IPS DF 19.7 (cell line): ENCODE results near the gene MROH2A.

ENCODE experiments used
- DNase-seq: peaks from one replicate; pipeline ENCODE4 v3.0.0-alpha.2; 2013; ENCODE audit warnings: low read depth, low spot score

MROH2A gene

DNA sequence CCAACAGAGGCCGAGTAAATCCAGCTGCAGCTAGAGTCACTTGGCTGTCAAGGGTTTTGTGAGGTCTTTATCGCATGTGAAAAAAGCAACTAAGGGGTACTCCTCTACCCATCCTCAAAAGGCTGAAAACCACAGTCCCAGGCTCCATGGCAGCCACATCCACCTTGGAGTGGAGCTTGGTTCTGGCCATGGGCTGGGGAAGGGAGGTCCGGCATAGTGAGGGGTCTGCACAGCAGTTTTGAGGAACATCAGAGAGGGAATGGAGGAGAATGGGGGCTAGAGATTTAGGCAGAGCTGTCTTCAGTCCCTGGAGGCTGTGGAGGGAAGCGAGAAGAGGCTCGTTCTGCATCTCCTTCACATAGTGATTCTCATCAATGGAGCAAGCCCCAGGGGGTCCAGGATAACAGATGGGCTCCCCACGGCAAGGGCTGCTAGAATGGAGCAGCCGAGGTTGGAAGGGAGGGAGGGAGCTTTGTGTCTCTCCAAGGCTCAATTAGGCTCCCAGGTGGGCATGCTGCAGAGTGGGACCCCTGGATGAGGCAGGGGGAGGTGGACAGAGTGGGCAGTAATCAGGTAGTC lies 21.0 kb downstream of the MROH2A start:
- DNase-seq: no peak

- no peak for DNase-seq
These were observed 21.6 kb downstream of the MROH2A start for GRCh38 chr2:233799716-233800115.

DNA sequence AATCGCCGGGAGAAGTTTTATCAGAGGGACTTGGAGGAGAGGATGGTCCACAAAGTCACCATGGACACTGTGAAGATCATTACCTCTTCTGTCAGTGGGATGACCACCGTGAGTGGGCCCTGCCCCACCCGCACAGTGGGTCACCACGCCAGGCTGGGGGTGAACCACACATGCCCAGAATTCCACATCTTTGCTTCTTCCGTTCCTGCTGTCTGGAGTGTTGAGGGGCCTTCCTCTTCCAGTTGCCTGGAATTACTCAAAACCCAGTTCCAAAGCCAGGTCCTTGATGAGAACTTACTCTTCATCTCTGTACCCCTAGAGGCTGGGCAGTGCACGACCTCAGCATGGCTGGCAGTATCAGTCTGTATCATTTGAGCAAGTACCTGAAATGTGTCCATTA lies 22.1 kb downstream of the MROH2A start:
- no peak for DNase-seq

GRCh38 chr2:233801357-233802131 lies 23.4 kb downstream of the MROH2A start:
- DNase-seq: no peak

- no peak for DNase-seq
These were observed 24.1 kb downstream of the MROH2A start for GRCh38 chr2:233802132-233802815.

DNA sequence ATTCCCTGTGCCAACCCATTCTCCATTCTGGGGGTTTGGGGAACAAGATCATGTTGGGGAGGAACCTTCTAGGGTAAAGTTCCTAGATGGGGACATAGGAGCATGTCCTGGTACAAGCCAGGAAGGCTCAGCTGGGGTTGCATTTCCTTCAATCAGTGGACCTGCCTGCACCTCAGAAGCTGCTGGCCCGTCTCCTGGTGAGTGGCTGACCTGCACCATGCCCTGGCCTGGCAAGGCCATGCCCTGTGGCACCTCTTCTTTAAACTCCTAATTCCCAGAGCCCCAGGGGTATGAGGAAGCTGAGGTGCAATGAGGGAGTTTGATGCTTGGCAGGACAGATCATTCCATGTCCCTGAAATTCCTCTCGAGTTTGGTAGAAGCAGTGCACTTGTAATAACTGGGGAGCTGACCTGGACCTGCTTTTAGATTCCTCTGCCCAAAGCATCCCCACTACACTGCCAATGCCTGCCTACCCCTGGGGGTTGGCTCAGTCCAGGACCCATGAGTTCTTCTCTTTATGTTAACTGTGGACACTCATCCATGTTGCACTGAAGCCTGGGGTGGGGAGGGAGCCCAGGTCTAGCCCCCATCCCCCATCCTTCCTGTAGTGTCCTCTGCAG lies 25.3 kb downstream of the MROH2A start:
- no peak for DNase-seq

DNA sequence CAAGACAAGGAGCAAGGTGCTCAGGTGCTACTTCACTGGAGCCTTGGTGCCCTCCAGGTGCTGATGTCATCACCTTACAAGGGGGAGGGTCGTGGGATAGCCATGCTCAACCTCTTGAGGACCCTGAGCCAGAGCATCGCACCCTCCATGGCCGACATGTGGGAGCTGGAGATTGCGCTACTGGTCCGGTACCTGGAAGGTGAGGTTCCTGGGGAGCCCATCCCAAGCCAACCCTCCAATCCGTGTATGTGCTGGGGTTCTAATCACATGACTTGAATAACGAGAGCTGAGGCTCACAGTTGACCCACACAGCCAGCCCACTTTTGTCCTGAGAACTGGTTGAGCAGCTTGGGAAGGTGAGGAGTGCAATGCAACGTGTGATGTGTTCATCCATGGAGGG lies 25.9 kb downstream of the MROH2A start:
- no peak for DNase-seq

DNA sequence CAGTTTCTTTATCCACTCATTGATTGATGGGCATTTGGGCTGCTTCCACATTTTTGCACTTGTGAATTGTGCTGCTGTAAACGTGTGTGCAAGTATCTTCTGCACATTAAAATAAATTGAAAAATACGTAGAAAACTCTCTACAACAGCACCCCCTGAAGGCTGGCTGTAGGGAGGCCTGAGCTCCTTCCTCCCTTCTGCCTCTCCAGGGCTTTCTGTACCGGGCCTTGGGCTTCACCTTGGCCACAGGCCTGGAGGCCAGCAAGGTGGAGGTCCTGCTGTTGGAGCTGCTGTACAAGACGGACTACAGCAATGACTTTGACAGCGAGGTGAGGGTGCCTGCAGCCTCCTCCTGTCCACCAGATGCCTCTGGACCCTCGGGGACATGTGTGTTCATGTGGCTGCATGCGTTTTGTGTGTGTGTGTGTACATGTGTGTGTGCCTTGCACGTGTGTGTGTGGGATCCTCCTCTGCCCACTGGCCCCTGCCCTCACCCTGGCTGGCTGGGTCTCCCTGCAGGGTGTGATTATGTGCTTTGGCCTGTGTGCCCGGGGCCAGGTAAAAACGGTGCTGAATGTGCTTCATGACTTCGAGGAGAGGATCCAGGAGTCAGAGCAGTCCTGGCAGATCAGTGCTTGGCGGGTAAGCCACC lies 29.2 kb downstream of the MROH2A start:
- no peak for DNase-seq

- no peak for DNase-seq
These were observed 30.1 kb downstream of the MROH2A start for GRCh38 chr2:233807966-233808935.

DNA sequence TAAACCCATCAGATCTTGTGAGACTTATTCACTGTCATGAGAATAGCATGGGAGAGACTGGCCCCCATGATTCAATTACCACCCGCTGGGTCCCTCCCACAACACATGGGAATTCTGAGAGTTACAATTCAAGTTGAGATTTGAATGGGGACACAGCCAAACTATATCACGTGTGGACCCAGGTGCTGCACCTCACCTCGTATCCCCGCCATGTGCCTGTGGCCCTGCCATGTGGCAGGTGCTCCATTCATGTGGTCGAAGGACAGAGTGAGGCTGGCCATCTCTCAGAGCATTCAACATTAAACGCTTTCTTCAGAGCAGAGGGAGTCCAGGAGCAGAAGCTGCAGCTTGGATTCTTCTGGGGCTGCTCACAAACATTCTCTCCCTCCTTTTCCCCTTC lies 32.3 kb downstream of the MROH2A start:
- DNase-seq: no peak

- DNase-seq: no peak
These were observed 33.0 kb downstream of the MROH2A start for GRCh38 chr2:233811087-233811486.

DNA sequence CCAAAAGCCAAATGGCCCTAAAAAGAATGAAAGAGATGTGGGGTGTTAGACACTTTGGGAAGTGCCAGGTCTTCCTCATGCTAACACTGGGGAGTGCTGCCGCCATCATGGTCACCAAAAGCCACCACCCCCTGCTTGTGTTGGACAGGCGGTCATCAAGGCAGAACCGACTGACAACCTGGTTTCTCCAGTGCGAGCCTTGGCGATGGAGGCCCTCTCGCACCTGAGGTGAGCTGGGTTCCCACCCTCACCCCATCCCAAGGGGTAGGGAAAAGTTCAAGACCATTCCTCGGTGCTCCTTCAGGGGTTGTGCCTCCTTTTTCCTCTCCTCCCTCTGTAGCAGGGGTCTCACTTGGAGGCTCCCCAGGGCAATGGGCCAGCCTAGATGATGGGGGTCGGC lies 33.6 kb downstream of the MROH2A start:
- no peak for DNase-seq

- DNase-seq: no peak
These were observed 35.3 kb downstream of the MROH2A start for GRCh38 chr2:233813236-233814055.

DNA sequence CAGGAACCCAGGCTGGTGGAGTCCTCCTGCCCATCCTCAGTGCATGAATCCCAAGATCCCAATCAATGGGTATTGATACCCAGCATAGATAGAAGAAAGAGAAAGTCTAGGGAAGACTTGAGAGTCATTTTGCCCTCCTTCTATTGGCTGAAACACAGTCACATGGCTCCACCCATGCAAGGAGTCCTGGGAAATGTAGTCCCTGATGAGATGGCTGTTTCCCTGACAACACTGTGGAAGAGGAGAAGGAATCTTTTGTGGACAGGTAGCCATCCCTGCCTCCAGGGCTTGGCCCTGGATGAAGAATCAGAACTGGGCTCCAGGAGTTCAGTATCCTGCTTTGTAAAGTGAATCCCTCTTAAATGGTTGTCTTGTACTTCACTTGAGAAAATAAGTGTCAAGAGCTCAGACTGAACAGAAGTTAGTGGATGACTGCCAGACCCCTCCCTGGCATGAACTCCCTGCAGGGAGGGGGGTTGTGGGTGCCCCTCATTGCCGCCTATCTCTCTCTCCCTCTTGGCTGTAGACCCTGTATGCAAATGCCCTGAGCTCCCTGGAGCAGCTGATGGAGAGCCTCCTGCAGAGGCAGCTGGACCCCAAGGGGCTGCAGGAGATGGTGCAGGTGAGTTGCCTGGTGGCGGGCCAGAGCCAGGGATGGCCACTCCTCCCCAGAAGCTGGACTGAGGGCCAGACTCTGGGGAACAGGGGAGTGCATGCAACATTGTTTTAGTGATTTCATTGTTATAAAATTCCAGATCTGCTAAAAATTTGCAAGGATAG lies 36.1 kb downstream of the MROH2A start:
- DNase-seq: no peak

DNA sequence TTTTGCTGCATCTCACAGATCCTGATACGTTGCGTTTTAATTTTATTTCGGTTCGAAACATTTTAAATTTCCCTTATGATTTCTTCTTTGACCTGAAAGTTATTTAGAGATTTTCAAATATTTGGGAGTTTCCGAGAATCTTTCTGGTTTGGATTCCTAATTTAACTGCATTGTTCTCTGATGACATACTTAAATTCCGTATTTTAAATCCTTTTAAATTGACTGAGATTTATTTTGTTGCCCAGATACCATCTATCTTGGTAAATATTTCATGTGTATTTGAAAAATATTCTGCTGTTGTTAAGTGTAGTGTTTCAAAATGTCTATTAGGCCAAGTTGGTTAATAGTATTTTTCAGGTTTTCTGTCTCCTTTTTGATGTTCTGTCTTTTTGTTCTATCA lies 37.7 kb downstream of the MROH2A start:
- DNase-seq: no peak

GRCh38 chr2:233816334-233816733 lies 38.2 kb downstream of the MROH2A start:
- no peak for DNase-seq

DNA sequence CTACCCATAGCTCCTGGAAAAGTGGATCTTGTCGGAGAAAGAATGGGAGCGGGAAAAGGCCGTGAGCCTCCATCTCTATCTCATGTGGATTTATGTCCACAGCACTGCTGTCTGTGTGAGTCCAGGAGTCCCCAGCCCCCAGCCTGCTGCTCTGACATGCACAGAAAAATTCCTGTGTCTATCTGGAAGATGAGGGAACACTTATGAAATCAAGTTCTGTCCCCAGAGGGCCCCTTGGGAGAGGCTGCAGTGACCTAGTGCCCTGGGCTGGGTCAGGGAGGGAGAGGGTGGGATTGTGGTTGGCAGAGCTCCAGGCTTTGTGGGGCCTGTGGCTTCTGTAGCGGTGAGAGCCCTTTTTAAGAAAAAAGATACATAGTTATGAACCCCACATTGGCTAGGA lies 38.6 kb downstream of the MROH2A start:
- no peak for DNase-seq

DNA sequence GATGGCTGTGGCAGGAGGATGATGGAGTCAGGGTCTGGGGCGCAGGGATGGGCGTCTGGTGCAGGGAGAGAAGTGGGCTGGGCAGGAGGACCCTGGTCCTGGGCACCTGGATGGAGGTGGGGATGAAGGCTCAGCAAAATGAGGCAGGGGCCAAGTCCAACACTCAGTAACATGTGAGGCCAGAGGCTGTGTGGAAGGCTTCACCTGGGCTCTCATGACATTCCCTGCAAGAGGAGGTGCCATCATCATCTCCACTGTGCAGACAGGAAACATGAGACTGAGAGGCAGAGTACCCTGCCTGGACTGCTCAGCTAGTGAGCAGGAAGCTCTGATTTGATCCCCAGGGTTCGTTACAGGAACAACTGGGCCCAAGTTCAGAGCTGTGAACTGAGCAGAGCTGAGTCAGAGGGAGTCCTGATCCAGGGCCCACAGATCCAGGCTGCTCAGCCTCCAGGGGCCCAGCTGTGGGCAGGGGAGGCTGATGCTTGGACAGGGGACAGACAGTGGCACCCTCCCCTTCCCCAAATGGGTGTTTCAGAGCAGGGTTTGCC lies 39.3 kb downstream of the MROH2A start:
- DNase-seq: no peak
